IMR-90 (cell line): Measurements from ENCODE around the gene ALG8. TPM values are rescaled to one million over a fixed set of nuclear protein-coding genes. Genes with fewer than 3 reads are reported as not detected.

Source experiments
- ATAC-seq: fragments of 200-7000 bp; cut with Tn5 transposase; 2 replicates; pipeline ENCODE4 v1.9.1; 2020; ENCODE audit warnings: low read depth, mild to moderate bottlenecking, moderate library complexity
- BruUV-seq: library from RNA; stranded (reverse); fragments of 400-500 nt; replicated peaks from 2 replicates; lab custom pipeline; 2021; lab: Mats Ljungman, UMichigan
- CTCF ChIA-PET: fragments of 300-600 bp; formaldehyde crosslinking; extraction: SDS; loops from one replicate; lab custom pipeline; 2021; ENCODE audit warnings: antibody characterized with exemption; lab: Yijun Ruan, JAX
- POLR2A ChIA-PET: fragments of 300-600 bp; sonication (Branson Sonifier 250); formaldehyde crosslinking; loops from one replicate; lab custom pipeline; 2022; ENCODE audit warnings: antibody characterized with exemption; ENCODE audit not compliant: unreplicated experiment; lab: Charles Lee
- DNase-seq: peaks from one replicate; pipeline ENCODE4 v3.0.0; 2013
- H2AFZ ChIP-seq: replicated peaks from 2 replicates; pipeline ENCODE3; 2013; ENCODE audit warnings: low read length, mild to moderate bottlenecking; ENCODE audit not compliant: poor library complexity
- H2AK5ac ChIP-seq: 2 replicates; pipeline ENCODE4 v1.6.1; 2013; ENCODE audit warnings: low read depth, low read length, inconsistent platforms
- H2AK9ac ChIP-seq: replicated peaks from 2 replicates; pipeline ENCODE3; 2013; ENCODE audit warnings: mild to moderate bottlenecking, low read depth, low read length, moderate library complexity; ENCODE audit not compliant: poor library complexity
- H2BK120ac ChIP-seq: 2 replicates; pipeline ENCODE4 v1.6.1; 2013; ENCODE audit warnings: low read depth, low read length, inconsistent platforms
- H2BK15ac ChIP-seq: 3 replicates; pipeline ENCODE4 v1.6.1; 2013; ENCODE audit warnings: low read depth, low read length, inconsistent platforms
- H2BK20ac ChIP-seq: 2 replicates; pipeline ENCODE4 v1.6.1; 2013; ENCODE audit warnings: low read depth, mild to moderate bottlenecking, inconsistent platforms, low read length, moderate library complexity
- H2BK5ac ChIP-seq: 2 replicates; pipeline ENCODE4 v1.6.1; 2013; ENCODE audit warnings: mild to moderate bottlenecking, low read depth, low read length, inconsistent platforms; ENCODE audit not compliant: poor library complexity, severe bottlenecking
- H3K14ac ChIP-seq: replicated peaks from 2 replicates; pipeline ENCODE4 v1.6.1; 2013; ENCODE audit warnings: low read depth, low read length, inconsistent platforms
- H3K18ac ChIP-seq: 2 replicates; pipeline ENCODE4 v1.6.1; 2013; ENCODE audit warnings: low read depth, low read length, control low read depth
- H3K23ac ChIP-seq: 2 replicates; pipeline ENCODE4 v1.6.1; 2013; ENCODE audit warnings: low read depth, low read length, inconsistent platforms
- H3K27ac ChIP-seq: 2 replicates; pipeline ENCODE4 v1.5.1; 2013; ENCODE audit warnings: mild to moderate bottlenecking, control low read depth, low read length; ENCODE audit not compliant: insufficient read depth
- H3K27me3 ChIP-seq: 2 replicates; pipeline ENCODE4 v1.6.1; 2013; ENCODE audit warnings: low read length; ENCODE audit not compliant: control insufficient read depth, insufficient read depth
- H3K36me3 ChIP-seq: 2 replicates; pipeline ENCODE4 v1.6.1; 2013; ENCODE audit warnings: low read length, mixed read lengths; ENCODE audit not compliant: control insufficient read depth, insufficient read depth
- H3K4ac ChIP-seq: 2 replicates; pipeline ENCODE4 v1.6.1; 2013; ENCODE audit warnings: low read depth, low read length, inconsistent platforms
- H3K4me1 ChIP-seq: 2 replicates; pipeline ENCODE4 v1.6.1; 2013; ENCODE audit warnings: low read length, mixed read lengths; ENCODE audit not compliant: control insufficient read depth, insufficient read depth
- H3K4me2 ChIP-seq: 2 replicates; pipeline ENCODE4 v1.6.1; 2013; ENCODE audit warnings: low read depth, mild to moderate bottlenecking, control low read depth, low read length, moderate library complexity
- H3K4me3 ChIP-seq: 2 replicates; pipeline ENCODE4 v1.5.1; 2013; ENCODE audit warnings: low read depth, mild to moderate bottlenecking, control low read depth, low read length, moderate library complexity; ENCODE audit not compliant: insufficient read depth
- H3K56ac ChIP-seq: 2 replicates; pipeline ENCODE4 v1.6.1; 2013; ENCODE audit warnings: low read length, inconsistent platforms; ENCODE audit not compliant: insufficient read depth; ENCODE audit errors: extremely low read depth
- H3K79me1 ChIP-seq, 2 experiments: 2 replicates each; pipeline ENCODE4 v1.6.1; 2013; ENCODE audit warnings: low read length in 2 of 2, inconsistent platforms in 1 of 2, low read depth in 1 of 2
- H3K9ac ChIP-seq: 2 replicates; pipeline ENCODE4 v1.6.1; 2013; ENCODE audit warnings: low read depth, low read length, control low read depth
- H3K9me1 ChIP-seq: 2 replicates; pipeline ENCODE4 v1.6.1; 2013; ENCODE audit warnings: low read length, inconsistent platforms; ENCODE audit not compliant: insufficient read depth
- H3K9me3 ChIP-seq: 2 replicates; pipeline ENCODE4 v1.6.1; 2013; ENCODE audit warnings: low read length; ENCODE audit not compliant: control insufficient read depth, insufficient read depth
- H4K20me1 ChIP-seq: 2 replicates; pipeline ENCODE4 v1.6.1; 2013; ENCODE audit warnings: low read length, inconsistent platforms; ENCODE audit not compliant: insufficient read depth
- H4K5ac ChIP-seq: 2 replicates; pipeline ENCODE4 v1.6.1; 2013; ENCODE audit warnings: mild to moderate bottlenecking, low read depth, low read length, control low read depth
- H4K8ac ChIP-seq, 2 experiments: 2 replicates each; pipeline ENCODE4 v1.6.1; 2013; ENCODE audit warnings: low read depth in 2 of 2, low read length in 2 of 2, control low read depth in 1 of 2, inconsistent platforms in 1 of 2
- H4K91ac ChIP-seq: 2 replicates; pipeline ENCODE4 v1.6.1; 2013; ENCODE audit warnings: low read depth, low read length, inconsistent platforms; ENCODE audit not compliant: insufficient read depth
- CEBPB ChIP-seq: IDR thresholded peaks from 2 replicates; pipeline ENCODE4 v1.6.1; 2012; ENCODE audit warnings: low read depth, low read length, improper control_type of control experiment
- CHD1 ChIP-seq: IDR thresholded peaks from 2 replicates; pipeline ENCODE4 v1.6.1; 2012; ENCODE audit warnings: low read depth, low read length, improper control_type of control experiment
- CTCF ChIP-seq: conservative IDR thresholded peaks from 2 replicates; pipeline ENCODE4 v1.5.1; 2012; ENCODE audit warnings: mild to moderate bottlenecking, low read depth, low read length, improper control_type of control experiment
- FOS ChIP-seq: fragments of 150-350 bp; IDR thresholded peaks from 2 replicates; pipeline ENCODE4 v1.6.1; 2016; ENCODE audit warnings: low read depth, low read length
- MAFK ChIP-seq: IDR thresholded peaks from 2 replicates; pipeline ENCODE4 v1.6.1; 2012; ENCODE audit warnings: low read depth, low read length, improper control_type of control experiment
- MAZ ChIP-seq: IDR thresholded peaks from 2 replicates; pipeline ENCODE4 v1.6.1; 2012; ENCODE audit warnings: low read depth, mild to moderate bottlenecking, low read length, improper control_type of control experiment, moderate library complexity, borderline replicate concordance
- MXI1 ChIP-seq: IDR thresholded peaks from 2 replicates; pipeline ENCODE4 v1.6.1; 2012; ENCODE audit warnings: low read depth, mild to moderate bottlenecking, low read length, moderate library complexity, borderline replicate concordance
- POLR2A ChIP-seq: IDR thresholded peaks from 2 replicates; pipeline ENCODE4 v1.6.1; 2012; ENCODE audit warnings: mild to moderate bottlenecking, low read depth, low read length
- RAD21 ChIP-seq: IDR thresholded peaks from 2 replicates; pipeline ENCODE4 v1.6.1; 2012; ENCODE audit warnings: low read length, improper control_type of control experiment
- RCOR1 ChIP-seq: IDR thresholded peaks from 2 replicates; pipeline ENCODE4 v1.6.1; 2012; ENCODE audit warnings: mild to moderate bottlenecking, low read length, improper control_type of control experiment; ENCODE audit not compliant: insufficient replicate concordance
- RFX5 ChIP-seq: IDR thresholded peaks from 2 replicates; pipeline ENCODE4 v1.8.0; 2012; ENCODE audit warnings: low read depth, mild to moderate bottlenecking, low read length, moderate library complexity
- SMC3 ChIP-seq: fragments of 150-350 bp; IDR thresholded peaks from 2 replicates; pipeline ENCODE4 v1.6.1; 2016; ENCODE audit warnings: low read depth, mild to moderate bottlenecking, antibody characterized with exemption, low read length, moderate library complexity
- USF2 ChIP-seq: fragments of 150-350 bp; IDR thresholded peaks from 2 replicates; pipeline ENCODE4 v1.6.1; 2017; ENCODE audit warnings: mild to moderate bottlenecking, antibody characterized with exemption, low read length, low read depth
- WGBS, 2 experiments: methylation state at CpG; one replicate each; pipeline versions ENCODE4 v1.1.5 to v1.1.7; 2013; ENCODE audit warnings: missing lambda C conversion rate in 2 of 2; ENCODE audit not compliant: insufficient read length in 1 of 2; ENCODE audit errors: extremely low coverage in 2 of 2; 5-methylcytosine and 5-hydroxymethylcytosine counted together
- dilution Hi-C: fragments of 300-500 bp; cut with HindIII; formaldehyde crosslinking; loops from one replicate; pipeline ENCODE4 v1.14.3; 2018; ENCODE audit warnings: low sequenced_read_pairs; ENCODE audit not compliant: unreplicated experiment
- in situ Hi-C: fragments of 300-500 bp; cut with MboI; formaldehyde crosslinking; loops from 3 replicates; pipeline ENCODE4 v1.14.3; 2019; ENCODE audit warnings: low sequenced_read_pairs, inconsistent platforms, mixed read lengths
- intact Hi-C: fragments of 100-400 bp; cut with micrococcal nuclease; formaldehyde crosslinking; loops from 2 replicates; pipeline ENCODE4 v1.10.0; 2022
- polyA plus RNA-seq, 3 experiments: library from polyadenylated mRNA; depleted of rRNA; stranded (reverse); fragments of >200 nt; gene quantifications; 2 replicates each; pipeline ENCODE4 v1.2.3, GENCODE V29; 2012; ENCODE audit warnings: low replicate concordance in 1 of 3
- total RNA-seq: library from RNA; depleted of rRNA; stranded (reverse); fragments of >200 nt; gene quantifications from 2 replicates; pipeline ENCODE4 v1.2.3, GENCODE V29; 2012
- TF ChIP-seq, protein P1 (sequence below): fragments of 150-350 bp; IDR thresholded peaks from 2 replicates; pipeline ENCODE4 v1.6.1; 2016; ENCODE audit warnings: low read depth, mild to moderate bottlenecking, low read length, moderate library complexity, borderline replicate concordance

ALG8 gene
- total and polyA plus RNA-seq, 2 of the 4 experiments (the other 2 are of a cell fraction): 27.8 to 31.8 TPM

DNA sequence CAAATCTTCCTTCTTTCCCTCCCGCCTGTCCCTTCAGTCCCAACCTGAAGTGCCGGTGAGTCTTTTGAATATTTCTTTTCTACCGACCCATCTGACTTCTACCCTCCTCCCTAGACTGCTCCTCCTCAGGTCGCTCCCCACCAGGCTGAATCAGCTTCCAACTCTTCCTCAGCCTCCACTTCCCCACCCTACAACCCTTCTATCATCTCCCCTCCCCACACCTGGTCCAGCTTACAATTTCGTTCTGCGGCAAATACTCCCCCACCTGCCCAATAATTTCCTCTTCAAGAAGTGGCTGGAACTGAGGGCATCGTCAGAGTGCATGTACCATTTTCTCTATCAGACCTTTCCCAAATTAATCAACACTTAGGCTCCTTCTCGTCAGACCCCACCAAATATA is 57.3 kb downstream of the ALG8 start:
- TF ChIP-seq CEBPB: no peak
- no peak for TF ChIP-seq SMC3
- no peak for TF ChIP-seq RAD21
- TF ChIP-seq FOS: no peak
- TF ChIP-seq, protein P1, sequence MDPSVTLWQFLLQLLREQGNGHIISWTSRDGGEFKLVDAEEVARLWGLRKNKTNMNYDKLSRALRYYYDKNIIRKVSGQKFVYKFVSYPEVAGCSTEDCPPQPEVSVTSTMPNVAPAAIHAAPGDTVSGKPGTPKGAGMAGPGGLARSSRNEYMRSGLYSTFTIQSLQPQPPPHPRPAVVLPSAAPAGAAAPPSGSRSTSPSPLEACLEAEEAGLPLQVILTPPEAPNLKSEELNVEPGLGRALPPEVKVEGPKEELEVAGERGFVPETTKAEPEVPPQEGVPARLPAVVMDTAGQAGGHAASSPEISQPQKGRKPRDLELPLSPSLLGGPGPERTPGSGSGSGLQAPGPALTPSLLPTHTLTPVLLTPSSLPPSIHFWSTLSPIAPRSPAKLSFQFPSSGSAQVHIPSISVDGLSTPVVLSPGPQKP: no peak
- no peak for TF ChIP-seq RFX5
- no peak for TF ChIP-seq MAZ
- no peak for TF ChIP-seq MXI1
- no peak for TF ChIP-seq USF2
- no peak for TF ChIP-seq CHD1
- TF ChIP-seq MAFK: no peak
- no peak for TF ChIP-seq RCOR1
- TF ChIP-seq CTCF: no peak
- no peak for TF ChIP-seq POLR2A
- CTCF ChIA-PET: no interaction called here
- Histone ChIP-seq H3K23ac (no peak overlapping the region), H2BK5ac (no peak overlapping the region), H3K9me3 (no peaks in the 10 kb centered on the region), H2BK15ac (no peak overlapping the region), H4K5ac (no peak overlapping the region), H4K8ac (no peak overlapping the region), H4K91ac (no peak overlapping the region), H3K27ac (no peak overlapping the region), H3K36me3 (0 out of 2 replicates have a peak, but pooled peaks cover 2% of the 10 kb centered on the region), H3K79me1 (peaks cover 8 to 31% of the 10 kb centered on the region in 2 experiments), H2AK5ac (no peak overlapping the region), H3K9me1 (peaks cover 7% of the 10 kb centered on the region), H3K4me1 (peaks cover 2% of the 10 kb centered on the region; the same call in 1 of the 2 replicates), H2AK9ac (no peak overlapping the region), H4K20me1 (peaks cover 17% of the 10 kb centered on the region), H3K4ac (no peak overlapping the region), H2BK20ac (no peak overlapping the region), H2AFZ (peak overlapping the region; percentile 32), H3K27me3 (no peaks in the 10 kb centered on the region), H2BK120ac (no peak overlapping the region), H3K9ac (no peak overlapping the region), H3K4me3 (no peak overlapping the region), H3K4me2 (no peak overlapping the region), H3K14ac (no peak overlapping the region), H3K56ac (no peak overlapping the region), H3K18ac (no peak overlapping the region)
- dilution Hi-C loops: no loop called here
- intact Hi-C loops: no loop called here
- BruUV-seq: no TSS peak
- no peak for DNase-seq
- in situ Hi-C loops: no loop called here
- WGBS, 2 experiments: 87% methylated on average over 7 of the region's 8 CpGs; no CpG with 5 or more reads in 1 of the 2 experiments
- no peak for ATAC-seq
- POLR2A ChIA-PET: no interaction called here
